Activated T-cell treated with anti-CD3 and anti-CD28 coated beads, Interleukin-2, amount 50 U/mL, for 72 hours (primary cell): ENCODE results near the gene MAGEB17. TPM values are rescaled to one million over a fixed set of nuclear protein-coding genes. Genes with fewer than 3 reads are reported as not detected.

Experiments
- ATAC-seq, 2 donors: fragments of 150-1000 bp; cut with Tn5 transposase; replicated peaks in 1 of 2; 2 replicates each; pipeline ENCODE4 v1.10.0; 2021; ENCODE audit warnings: moderate library complexity in 2 of 2, mild to moderate bottlenecking in 1 of 2
- DNase-seq, 2 donors: peaks; one replicate each; pipeline ENCODE4 v3.0.0; 2021 to 2022; ENCODE audit warnings: mixed read lengths in 1 of 2
- H3K27ac Mint-ChIP-seq: one replicate; pipeline ENCODE4 v1.8.0; 2022; ENCODE audit warnings: mild to moderate bottlenecking, moderate library complexity, mixed read lengths
- H3K27me3 Mint-ChIP-seq: one replicate; pipeline ENCODE4 v1.8.0; 2022; ENCODE audit warnings: low read depth, mixed read lengths
- H3K36me3 Mint-ChIP-seq, 2 donors: one replicate each; pipeline ENCODE4 v1.8.0; 2022; ENCODE audit warnings: mixed read lengths in 2 of 2, mild to moderate bottlenecking in 1 of 2; ENCODE audit not compliant: insufficient read depth in 2 of 2
- H3K4me1 Mint-ChIP-seq: one replicate; pipeline ENCODE4 v1.8.0; 2022; ENCODE audit warnings: low read depth, mixed read lengths
- H3K4me3 Mint-ChIP-seq, 2 donors: one replicate each; pipeline ENCODE4 v1.8.0; 2022; ENCODE audit warnings: mild to moderate bottlenecking in 2 of 2, mixed read lengths in 2 of 2, moderate library complexity in 2 of 2
- H3K9me3 Mint-ChIP-seq, 2 donors: one replicate each; pipeline ENCODE4 v1.8.0; 2022; ENCODE audit warnings: mixed read lengths in 2 of 2
- total RNA-seq, 2 donors: library from RNA; stranded (reverse); gene quantifications; one replicate each; pipeline ENCODE4 v1.2.3, GENCODE V29; 2022

Gene MAGEB17
- total RNA-seq, 2 donors from 2014 or later = not detected

DNA sequence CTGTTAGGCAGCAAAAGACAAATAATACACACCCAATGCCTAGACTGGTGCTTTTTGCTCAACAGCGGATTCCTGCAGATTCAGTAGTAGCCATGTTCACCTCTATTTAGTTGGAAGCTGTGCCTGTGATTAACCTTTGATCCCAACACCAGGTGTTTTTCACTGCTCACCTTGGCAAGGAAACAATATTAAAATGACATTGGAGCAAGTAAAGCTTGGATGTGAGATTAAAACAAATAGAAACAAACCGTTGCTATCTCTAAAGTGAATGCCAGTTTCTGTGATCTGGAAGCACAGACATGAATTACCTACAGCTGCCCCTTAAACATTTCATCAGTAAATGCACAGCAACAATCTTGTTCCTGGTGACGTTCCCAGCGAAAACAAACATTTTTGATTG lies 35.7 kb downstream of the MAGEB17 start:
- peaks cover 0 to 5% of the 10 kb centered on the region in 2 donors for H3K9me3 Mint-ChIP-seq
- H3K4me3 Mint-ChIP-seq = no peak overlapping the region
- peaks cover 47% of the 10 kb centered on the region for H3K27me3 Mint-ChIP-seq
- H3K27ac Mint-ChIP-seq = no peak overlapping the region
- no peak for DNase-seq
- H3K36me3 Mint-ChIP-seq = no peaks in the 10 kb centered on the region
- no peaks in the 10 kb centered on the region for H3K4me1 Mint-ChIP-seq
- no peak for ATAC-seq

DNA sequence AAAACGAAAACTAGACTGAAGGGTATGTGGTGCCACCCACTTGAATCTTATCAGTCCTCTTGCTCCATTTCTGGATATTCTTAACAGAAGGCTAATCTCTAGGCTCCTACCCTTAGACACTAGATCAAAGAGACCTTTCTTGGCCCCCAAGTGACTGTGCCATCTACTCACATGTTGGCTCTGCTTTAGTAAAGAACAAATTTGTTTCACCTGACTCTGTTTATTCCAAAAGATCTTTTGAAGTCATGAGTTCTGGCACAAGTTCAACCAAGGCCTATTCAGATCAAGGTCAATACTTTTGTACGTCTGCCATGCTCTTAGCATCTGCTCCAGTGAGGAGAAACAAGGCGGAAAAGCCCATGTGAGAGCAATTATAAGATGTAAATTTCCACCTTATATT lies 37.3 kb downstream of the MAGEB17 start:
- Mint-ChIP-seq H3K27ac (no peak overlapping the region), H3K27me3 (peaks cover 45% of the 10 kb centered on the region), H3K4me1 (no peaks in the 10 kb centered on the region), H3K36me3 (no peaks in the 10 kb centered on the region), H3K9me3 (peaks cover 0 to 5% of the 10 kb centered on the region in 2 donors), H3K4me3 (no peak overlapping the region)
- DNase-seq = no peak
- ATAC-seq = no peak

DNA sequence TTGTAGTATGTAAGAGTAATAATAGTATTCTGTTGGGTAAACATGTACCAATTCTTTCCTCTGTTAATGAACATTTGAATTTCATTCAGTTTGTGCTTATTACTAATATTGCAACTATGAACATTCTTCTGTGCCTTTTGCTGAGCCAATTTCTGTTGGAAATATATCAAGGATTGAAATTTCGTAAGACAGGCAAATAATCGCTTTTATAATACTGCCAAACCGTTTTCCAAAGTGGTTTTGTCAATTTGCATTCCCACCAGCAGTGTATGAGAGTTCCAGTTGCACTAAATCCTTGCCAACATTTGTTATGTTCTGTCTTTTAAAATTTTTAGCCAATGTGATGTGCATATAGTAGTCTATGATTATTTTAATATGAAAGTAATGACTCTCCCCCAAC lies 38.6 kb downstream of the MAGEB17 start:
- Mint-ChIP-seq H3K27ac (no peak overlapping the region), H3K27me3 (peaks cover 34% of the 10 kb centered on the region), H3K4me3 (no peak overlapping the region), H3K4me1 (no peaks in the 10 kb centered on the region), H3K36me3 (no peaks in the 10 kb centered on the region), H3K9me3 (peaks cover 0 to 5% of the 10 kb centered on the region in 2 donors)
- no peak for DNase-seq
- no peak for ATAC-seq

DNA sequence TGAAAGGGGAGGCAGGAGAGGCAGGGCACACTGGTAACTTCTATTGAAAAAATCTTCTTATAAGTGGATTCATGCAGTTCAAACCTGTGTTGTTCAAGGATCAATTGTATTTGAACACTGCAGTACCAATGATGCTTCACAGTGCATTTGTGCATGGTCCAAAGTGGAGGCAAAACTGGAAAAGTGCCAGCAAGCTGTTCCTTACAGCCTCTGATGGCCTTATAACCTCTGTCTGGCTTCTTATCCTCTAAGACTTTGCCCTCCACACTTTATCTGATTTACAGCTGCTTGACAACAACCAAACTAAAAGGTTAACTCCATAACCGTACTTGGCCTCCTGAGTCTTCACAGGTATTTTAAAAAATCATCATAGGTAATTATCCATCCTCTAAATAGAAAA lies 40.4 kb downstream of the MAGEB17 start:
- Mint-ChIP-seq H3K36me3 (no peaks in the 10 kb centered on the region), H3K27me3 (peaks cover 19% of the 10 kb centered on the region), H3K4me3 (no peak overlapping the region), H3K4me1 (no peaks in the 10 kb centered on the region), H3K27ac (no peak overlapping the region), H3K9me3 (peaks cover 0 to 5% of the 10 kb centered on the region in 2 donors)
- DNase-seq (no peak), ATAC-seq (no peak)

DNA sequence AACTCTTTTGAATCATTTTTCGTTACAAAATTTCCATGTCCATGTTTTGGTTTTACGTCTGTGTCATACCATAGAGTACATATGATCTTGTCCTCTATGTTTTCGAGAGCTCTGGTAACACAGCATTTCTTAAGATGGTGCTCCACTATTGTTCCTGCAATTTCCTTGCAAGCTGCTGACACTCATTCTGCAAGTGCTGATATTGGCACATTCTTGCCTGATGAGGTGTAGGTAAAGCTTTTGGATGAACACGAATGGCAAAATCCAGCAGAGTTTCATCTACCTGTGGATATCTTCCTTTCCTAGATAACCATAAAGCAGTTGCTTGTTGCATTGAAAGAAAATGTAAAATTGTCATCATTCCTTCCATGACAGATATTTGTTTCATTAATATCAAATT lies 41.3 kb downstream of the MAGEB17 start:
- DNase-seq (no peak), ATAC-seq (no peak)
- H3K27me3 Mint-ChIP-seq = peaks cover 18% of the 10 kb centered on the region
- no peak overlapping the region for H3K27ac Mint-ChIP-seq
- H3K36me3 Mint-ChIP-seq = no peaks in the 10 kb centered on the region
- H3K9me3 Mint-ChIP-seq = peaks cover 0 to 5% of the 10 kb centered on the region in 2 donors
- no peaks in the 10 kb centered on the region for H3K4me1 Mint-ChIP-seq
- H3K4me3 Mint-ChIP-seq = no peak overlapping the region

DNA sequence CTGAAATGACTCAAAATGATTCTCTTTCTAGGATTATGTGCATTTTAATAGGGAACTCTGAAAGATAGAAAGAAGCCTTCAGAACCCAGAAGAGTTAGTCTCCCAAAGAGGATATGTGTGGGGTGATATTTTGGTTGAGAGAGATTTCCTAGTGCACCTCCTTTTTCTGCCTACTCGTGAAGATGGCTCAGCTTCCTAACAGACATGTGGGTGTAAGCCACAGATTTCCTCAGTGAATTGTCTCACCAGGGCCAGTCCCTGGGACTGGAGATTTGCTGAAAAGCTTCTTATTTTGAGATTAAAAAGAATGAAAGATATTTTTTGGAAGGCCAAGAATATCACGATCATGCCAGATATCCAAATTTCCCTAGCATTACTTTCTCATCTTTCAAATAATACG lies 42.8 kb downstream of the MAGEB17 start:
- Mint-ChIP-seq H3K27ac (no peak overlapping the region), H3K9me3 (no peaks in the 10 kb centered on the region), H3K4me3 (no peak overlapping the region), H3K4me1 (no peaks in the 10 kb centered on the region), H3K36me3 (no peaks in the 10 kb centered on the region), H3K27me3 (peaks cover 18% of the 10 kb centered on the region)
- ATAC-seq (no peak), DNase-seq (no peak)

DNA sequence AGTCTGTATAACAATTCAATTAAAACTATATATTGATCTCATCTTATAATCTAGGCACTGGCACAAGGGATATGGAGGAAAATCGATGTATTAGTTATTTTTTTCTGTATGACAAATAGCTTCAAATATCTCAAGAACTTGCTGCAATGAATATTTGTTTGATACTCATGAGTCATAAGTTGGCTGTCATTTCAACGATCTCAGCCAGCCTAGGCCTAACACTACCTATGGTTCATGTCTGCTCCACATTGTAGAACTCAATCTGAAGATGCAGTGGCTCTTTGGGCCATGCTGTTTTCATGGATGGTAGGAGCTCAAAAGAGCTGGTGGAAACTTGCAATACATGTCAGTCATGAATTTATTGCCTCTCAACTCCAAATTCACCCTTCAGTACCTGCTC lies 44.7 kb downstream of the MAGEB17 start:
- ATAC-seq = no peak
- Mint-ChIP-seq H3K36me3 (no peaks in the 10 kb centered on the region), H3K4me3 (no peak overlapping the region), H3K9me3 (no peaks in the 10 kb centered on the region), H3K4me1 (no peaks in the 10 kb centered on the region), H3K27ac (no peak overlapping the region), H3K27me3 (peaks cover 8% of the 10 kb centered on the region)
- DNase-seq = no peak

DNA sequence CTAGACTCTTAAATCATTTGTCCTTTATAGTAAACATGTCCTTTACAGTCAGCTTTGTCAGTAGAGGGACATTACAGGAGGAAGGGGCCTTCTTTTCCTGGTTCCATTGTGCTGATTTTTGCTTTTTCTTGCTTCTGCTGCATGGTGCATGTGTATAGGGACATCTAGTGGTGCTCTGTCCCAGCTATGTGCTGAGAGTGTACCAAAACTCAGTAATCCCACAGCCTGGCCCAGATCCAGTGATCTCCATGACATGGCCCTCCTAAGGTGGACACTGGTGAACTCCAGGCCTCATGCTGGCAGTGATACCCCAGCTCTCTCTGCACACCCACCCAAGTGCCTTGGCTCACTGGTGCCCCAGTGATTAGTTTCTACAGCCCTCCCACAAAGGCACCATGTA lies 45.2 kb downstream of the MAGEB17 start:
- Mint-ChIP-seq H3K27ac (no peak overlapping the region), H3K27me3 (peaks cover 8% of the 10 kb centered on the region), H3K36me3 (no peaks in the 10 kb centered on the region), H3K4me3 (no peak overlapping the region), H3K4me1 (no peaks in the 10 kb centered on the region), H3K9me3 (no peaks in the 10 kb centered on the region)
- no peak for DNase-seq
- ATAC-seq = peak in 1 of 2 donors; percentile 43

DNA sequence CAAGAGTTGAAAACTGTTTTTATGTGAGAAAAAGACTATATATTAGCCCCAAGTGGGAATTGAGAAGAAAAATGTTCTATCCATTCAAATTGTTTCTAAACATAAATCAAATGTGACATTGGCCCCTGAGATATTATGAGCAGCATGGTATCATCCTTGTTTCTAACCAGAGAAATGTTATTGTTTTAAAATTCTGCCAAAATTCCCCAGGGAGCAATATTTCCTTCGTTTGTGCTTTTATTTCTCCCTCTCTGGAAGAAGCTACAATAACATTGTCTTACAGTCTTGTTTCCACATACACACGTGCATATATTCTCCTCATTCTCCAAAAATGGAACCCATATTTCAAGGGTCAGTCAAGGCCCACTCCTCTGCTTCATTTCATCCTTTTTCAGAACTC lies 46.7 kb downstream of the MAGEB17 start:
- no peaks in the 10 kb centered on the region for H3K36me3 Mint-ChIP-seq
- no peak overlapping the region for H3K27ac Mint-ChIP-seq
- DNase-seq (no peak), ATAC-seq (no peak)
- no peaks in the 10 kb centered on the region for H3K9me3 Mint-ChIP-seq
- H3K4me3 Mint-ChIP-seq = no peak overlapping the region
- peaks cover 8% of the 10 kb centered on the region for H3K27me3 Mint-ChIP-seq
- no peaks in the 10 kb centered on the region for H3K4me1 Mint-ChIP-seq

DNA sequence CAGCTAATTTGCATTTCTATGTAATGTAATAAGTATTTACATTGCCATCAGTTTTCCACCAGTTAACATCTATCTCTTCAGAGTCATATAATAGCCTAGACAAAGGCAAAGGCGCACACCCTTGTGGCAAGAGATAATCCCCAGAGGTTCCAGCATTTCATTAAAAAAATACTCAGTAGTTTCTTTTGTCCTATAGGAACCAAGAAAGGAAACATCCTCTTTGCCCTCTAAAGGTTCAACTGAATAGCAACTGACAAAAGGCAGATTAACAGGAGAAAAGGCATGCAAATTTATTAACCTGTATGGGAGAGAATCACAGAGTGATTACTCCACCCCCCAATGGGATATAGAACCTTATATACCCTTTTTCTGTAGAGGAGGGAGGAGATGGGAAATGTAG lies 48.4 kb downstream of the MAGEB17 start:
- ATAC-seq (no peak), DNase-seq (no peak)
- Mint-ChIP-seq H3K36me3 (no peaks in the 10 kb centered on the region), H3K9me3 (peaks cover 0 to under 1% of the 10 kb centered on the region in 2 donors), H3K27ac (no peak overlapping the region), H3K4me3 (no peak overlapping the region), H3K27me3 (peaks cover 8% of the 10 kb centered on the region), H3K4me1 (no peaks in the 10 kb centered on the region)

Other genes starting within 250 kb of the MAGEB17 start
- gene GRPR, start 43.9 kb upstream of the MAGEB17 start, total RNA-seq = under 1 TPM in 1 of 2 donors, not detected in 1; 0.23 TPM